Lung (tissue), 12 donors: Measurements from ENCODE around the gene PPARGC1A. TPM values are rescaled to one million over a fixed set of nuclear protein-coding genes. Genes with fewer than 3 reads are reported as not detected.
A peak's percentile ranks its signal among the peaks of the same experiment; 100 is the strongest.

ENCODE experiments used
- ATAC-seq: fragments of 200-7000 bp; cut with Tn5 transposase; one replicate; pipeline ENCODE4 v1.9.1; 2020; ENCODE audit warnings: moderate number of reproducible peaks; ENCODE audit not compliant: insufficient read depth, low FRiP score
- DNase-seq, 3 donors: peaks; one replicate each; pipeline ENCODE4 v3.0.0-alpha.2; 2013 to 2017
- H3K27ac ChIP-seq, 2 donors: one replicate each; pipeline ENCODE4 v1.5.1; 2013; ENCODE audit warnings: mild to moderate bottlenecking in 2 of 2, moderate library complexity in 2 of 2, control low read depth in 1 of 2, inconsistent platforms in 1 of 2, low read depth in 1 of 2, low read length in 1 of 2
- H3K27me3 ChIP-seq, 3 donors: one replicate each; pipeline ENCODE4 v1.5.1; 2013; ENCODE audit warnings: low read length in 2 of 3; ENCODE audit not compliant: control insufficient read depth in 3 of 3, insufficient read depth in 3 of 3
- H3K36me3 ChIP-seq, 4 donors: one replicate each; pipeline ENCODE4 v1.5.1; 2013; ENCODE audit warnings: low read length in 4 of 4, mild to moderate bottlenecking in 1 of 4, moderate library complexity in 1 of 4; ENCODE audit not compliant: control insufficient read depth in 4 of 4, insufficient read depth in 4 of 4
- H3K4me1 ChIP-seq, 5 donors: one replicate each; pipeline ENCODE4 v1.5.1; 2013; ENCODE audit warnings: low read length in 5 of 5, mild to moderate bottlenecking in 2 of 5, moderate library complexity in 1 of 5; ENCODE audit not compliant: control insufficient read depth in 5 of 5, insufficient read depth in 5 of 5
- H3K4me3 ChIP-seq: one replicate; pipeline ENCODE4 v1.5.1; 2013; ENCODE audit warnings: mild to moderate bottlenecking, control low read depth, moderate library complexity
- H3K9ac ChIP-seq, 2 donors: one replicate each; pipeline ENCODE4 v1.5.1; 2013; ENCODE audit warnings: low read length in 2 of 2, control low read depth in 1 of 2; ENCODE audit not compliant: insufficient read depth in 1 of 2
- H3K9me3 ChIP-seq, 4 donors: one replicate each; pipeline ENCODE4 v1.5.1; 2013; ENCODE audit warnings: low read length in 3 of 4, mild to moderate bottlenecking in 1 of 4, moderate library complexity in 1 of 4; ENCODE audit not compliant: control insufficient read depth in 4 of 4, insufficient read depth in 3 of 4
- CTCF ChIP-seq: IDR thresholded peaks from 2 replicates; pipeline ENCODE4 v1.5.1; 2012; ENCODE audit warnings: mild to moderate bottlenecking; ENCODE audit errors: control extremely low read depth, extremely low read depth
- WGBS, 2 donors: extraction: QIAGEN DNeasy Blood & Tissue Kit; methylation state at CpG; one replicate each; pipeline ENCODE4 v1.1.7; 2013; 5-methylcytosine and 5-hydroxymethylcytosine counted together
- polyA plus RNA-seq, 2 donors: library from polyadenylated mRNA; stranded (reverse); fragments of 200-250 nt; gene quantifications; one replicate each; pipeline ENCODE4 v1.2.1, GENCODE V29; 2013
- total RNA-seq, 2 donors: library from RNA; depleted of rRNA in 1 of 2; stranded (reverse); fragments of >200 nt in 1 of 2; gene quantifications; one replicate each; pipeline ENCODE4 v1.2.1, GENCODE V29; 2014 to 2021
- donor health status: control.
- donor health status: control.
- donor health status: Bipolar disorder and iron deficiency.
- donor health status: healthy.
- donor health status: DM: yes; HTN: yes; CAD: no.

The PPARGC1A gene
- total and polyA plus RNA-seq, 4 donors: 1.1 to 17.9 (median 5.1) TPM

GRCh38 chr4:23847158-23847557, 42.7 kb downstream of the PPARGC1A start:
- ATAC-seq: no peak
- DNase-seq: no peak
- WGBS, 2 donors: 93% methylated on average over 2 of the region's 2 CpGs
- no peak overlapping the region for H3K27ac ChIP-seq
- no peak overlapping the region for H3K9ac ChIP-seq
- H3K27me3 ChIP-seq: no peaks in the 10 kb centered on the region
- no peak for TF ChIP-seq CTCF
- no peak overlapping the region for H3K4me3 ChIP-seq
- H3K4me1 ChIP-seq: peaks cover 0 to 12% (median 0%) of the 10 kb centered on the region in 5 donors
- H3K36me3 ChIP-seq: no peaks in the 10 kb centered on the region
- no peaks in the 10 kb centered on the region for H3K9me3 ChIP-seq

GRCh38 chr4:23844961-23845360, 44.9 kb downstream of the PPARGC1A start:
- Histone ChIP-seq H3K27me3 (no peaks in the 10 kb centered on the region), H3K4me3 (no peak overlapping the region), H3K36me3 (no peaks in the 10 kb centered on the region), H3K9me3 (no peaks in the 10 kb centered on the region), H3K4me1 (peaks cover 0 to 14% (median 0%) of the 10 kb centered on the region in 5 donors), H3K9ac (no peak overlapping the region), H3K27ac (peak overlapping the region in 1 of 2 donors; percentile 45)
- DNase-seq (no peak), ATAC-seq (no peak)
- no peak for TF ChIP-seq CTCF
- 86 to 92% methylated on average over 4 of the region's 4 CpGs for WGBS, 2 donors

GRCh38 chr4:23839279-23839678, 50.6 kb downstream of the PPARGC1A start:
- Histone ChIP-seq H3K4me1 (peaks cover 0 to 25% (median 0%) of the 10 kb centered on the region in 5 donors), H3K27me3 (no peaks in the 10 kb centered on the region), H3K9ac (no peak overlapping the region), H3K4me3 (no peak overlapping the region), H3K27ac (no peak overlapping the region), H3K9me3 (no peaks in the 10 kb centered on the region), H3K36me3 (no peaks in the 10 kb centered on the region)
- DNase-seq (no peak), ATAC-seq (no peak)
- 77% methylated on average over 4 of the region's 4 CpGs for WGBS, 2 donors
- TF ChIP-seq CTCF: no peak

- no peaks in the 10 kb centered on the region for H3K9me3 ChIP-seq
- H3K9ac ChIP-seq: no peak overlapping the region
- ATAC-seq: no peak
- no peak for TF ChIP-seq CTCF
- no peak for DNase-seq
- 80 to 88% methylated on average over 3 of the region's 3 CpGs for WGBS, 2 donors
- no peak overlapping the region for H3K27ac ChIP-seq
- H3K36me3 ChIP-seq: no peaks in the 10 kb centered on the region
- no peaks in the 10 kb centered on the region for H3K27me3 ChIP-seq
- H3K4me1 ChIP-seq: peaks cover 0 to 25% (median 0%) of the 10 kb centered on the region in 5 donors
- no peak overlapping the region for H3K4me3 ChIP-seq
These were observed 51.2 kb downstream of the PPARGC1A start for GRCh38 chr4:23838607-23839006.
